ENCODE measurements around the gene S100A3. TPM values are rescaled to one million over a fixed set of nuclear protein-coding genes. Genes with fewer than 3 reads are reported as not detected.
A peak's percentile ranks its signal among the peaks of the same experiment; 100 is the strongest.

Gene S100A3
- polyA plus RNA-seq, 1 of the 3 experiments (the other 2 are of a cell fraction) = 11.8 TPM

DNA sequence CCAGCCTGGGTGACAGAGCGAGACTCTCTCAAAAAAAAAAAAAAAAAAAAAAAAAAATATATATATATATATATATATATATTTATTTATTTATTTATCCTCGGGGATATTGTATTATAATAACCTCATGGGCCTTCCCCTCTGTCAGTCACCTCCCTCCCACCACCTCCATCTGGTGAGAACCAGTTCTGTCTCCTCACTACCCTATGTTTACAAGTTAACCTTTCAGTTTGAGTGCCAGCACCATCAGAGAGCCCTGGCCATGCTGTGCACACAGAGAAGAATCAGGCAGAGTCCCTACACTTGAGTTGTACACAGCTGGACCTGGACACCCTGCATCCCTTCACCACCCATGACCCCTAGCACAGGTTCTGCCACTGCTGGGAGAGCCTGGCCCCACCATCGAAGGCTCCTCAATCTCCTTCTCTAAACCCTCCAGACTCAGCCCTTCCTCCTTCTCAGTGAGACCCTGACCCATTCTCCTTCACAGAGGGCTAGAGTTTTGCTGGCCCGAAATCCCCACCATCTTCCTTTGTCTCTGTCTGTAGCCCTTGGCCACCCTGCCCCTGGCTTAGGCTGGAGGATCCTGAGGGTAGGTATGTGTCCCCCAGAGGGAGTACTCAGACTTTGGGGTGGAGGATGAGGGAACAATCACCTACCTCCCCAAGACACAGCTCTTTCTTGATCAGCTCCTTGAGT lies 9.5 kb downstream of the S100A3 start:
- H3K4me3 ChIP-seq (ENCODE audit: low read depth in 2 of 2, low read length in 1 of 2) = no peak overlapping the region
- ChIA-PET CTCF (interaction anchor here (0.6 to 2.9 kb wide), 4 partner anchors 29 to 438 kb away, joined by 3 to 20 read pairs (median 5); partner anchors contain the start of gene JTB), POLR2A (no interaction called here)
- no peak overlapping the region for H3K27ac ChIP-seq (ENCODE audit: low read depth in 2 of 2, low read length in 1 of 2)
- H3K4me1 ChIP-seq (ENCODE audit: control insufficient read depth in 1 of 2, insufficient read depth in 2 of 2, low read depth in 1 of 2, low read length in 1 of 2) = peaks cover 7 to 42% of the 10 kb centered on the region in 2 experiments; a peak in 3 of 4 replicates
- H3K4me2 ChIP-seq = no peak overlapping the region
- no peaks in the 10 kb centered on the region for H3K9me2 ChIP-seq
- no peaks in the 10 kb centered on the region for H3K9me3 ChIP-seq
- TF ChIP-seq SIN3A (IDR thresholded peaks at IDR 0.05; ENCODE audit: borderline replicate concordance, low read depth, low read length) (no peak), SMC3 (IDR thresholded peaks at IDR 0.05; ENCODE audit: low read depth, low read length) (no peak), FOSL2 (IDR thresholded peaks at IDR 0.05; ENCODE audit: borderline replicate concordance, low read depth) (no peak), FOXM1 (IDR thresholded peaks at IDR 0.05; ENCODE audit: low read depth) (no peak), MEF2A (IDR thresholded peaks at IDR 0.05; ENCODE audit: borderline replicate concordance, low read depth) (no peak), GATA2 (CRISPR knock-in tag; IDR thresholded peaks at IDR 0.05) (no peak)
- TF ChIP-seq, protein P1, sequence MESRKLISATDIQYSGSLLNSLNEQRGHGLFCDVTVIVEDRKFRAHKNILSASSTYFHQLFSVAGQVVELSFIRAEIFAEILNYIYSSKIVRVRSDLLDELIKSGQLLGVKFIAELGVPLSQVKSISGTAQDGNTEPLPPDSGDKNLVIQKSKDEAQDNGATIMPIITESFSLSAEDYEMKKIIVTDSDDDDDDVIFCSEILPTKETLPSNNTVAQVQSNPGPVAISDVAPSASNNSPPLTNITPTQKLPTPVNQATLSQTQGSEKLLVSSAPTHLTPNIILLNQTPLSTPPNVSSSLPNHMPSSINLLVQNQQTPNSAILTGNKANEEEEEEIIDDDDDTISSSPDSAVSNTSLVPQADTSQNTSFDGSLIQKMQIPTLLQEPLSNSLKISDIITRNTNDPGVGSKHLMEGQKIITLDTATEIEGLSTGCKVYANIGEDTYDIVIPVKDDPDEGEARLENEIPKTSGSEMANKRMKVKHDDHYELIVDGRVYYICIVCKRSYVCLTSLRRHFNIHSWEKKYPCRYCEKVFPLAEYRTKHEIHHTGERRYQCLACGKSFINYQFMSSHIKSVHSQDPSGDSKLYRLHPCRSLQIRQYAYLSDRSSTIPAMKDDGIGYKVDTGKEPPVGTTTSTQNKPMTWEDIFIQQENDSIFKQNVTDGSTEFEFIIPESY (IDR thresholded peaks at IDR 0.05; ENCODE audit: borderline replicate concordance, low read depth) = no peak
- TF ChIP-seq, protein P2, sequence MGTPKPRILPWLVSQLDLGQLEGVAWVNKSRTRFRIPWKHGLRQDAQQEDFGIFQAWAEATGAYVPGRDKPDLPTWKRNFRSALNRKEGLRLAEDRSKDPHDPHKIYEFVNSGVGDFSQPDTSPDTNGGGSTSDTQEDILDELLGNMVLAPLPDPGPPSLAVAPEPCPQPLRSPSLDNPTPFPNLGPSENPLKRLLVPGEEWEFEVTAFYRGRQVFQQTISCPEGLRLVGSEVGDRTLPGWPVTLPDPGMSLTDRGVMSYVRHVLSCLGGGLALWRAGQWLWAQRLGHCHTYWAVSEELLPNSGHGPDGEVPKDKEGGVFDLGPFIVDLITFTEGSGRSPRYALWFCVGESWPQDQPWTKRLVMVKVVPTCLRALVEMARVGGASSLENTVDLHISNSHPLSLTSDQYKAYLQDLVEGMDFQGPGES (IDR thresholded peaks at IDR 0.05; ENCODE audit: low read depth, low read length) = no peak
- 94% methylated on average over 4 of the region's 4 CpGs for WGBS (ENCODE audit: low lambda C conversion rate)
- peaks cover 20% of the 10 kb centered on the region for H3F3A ChIP-seq (replicated peaks; ENCODE audit: insufficient read depth)
- peaks cover 4% of the 10 kb centered on the region; the same call in 1 of the 2 replicates for H4K20me1 ChIP-seq (ENCODE audit: insufficient read depth)
- H3K79me2 ChIP-seq (ENCODE audit: insufficient read depth) = peaks cover 12% of the 10 kb centered on the region
- no peak for DNase-seq
- peaks cover under 1 to 6% of the 10 kb centered on the region in 2 experiments for H3K36me3 ChIP-seq (replicated peaks in 1 of 2; ENCODE audit: control insufficient read depth in 1 of 2, insufficient read depth in 2 of 2, low read length in 1 of 2)
- no peak overlapping the region for H3K9ac ChIP-seq
- H2AFZ ChIP-seq (ENCODE audit: low read depth) = no peak overlapping the region
- no peaks in the 10 kb centered on the region for H3K27me3 ChIP-seq (ENCODE audit: insufficient read depth)

DNA sequence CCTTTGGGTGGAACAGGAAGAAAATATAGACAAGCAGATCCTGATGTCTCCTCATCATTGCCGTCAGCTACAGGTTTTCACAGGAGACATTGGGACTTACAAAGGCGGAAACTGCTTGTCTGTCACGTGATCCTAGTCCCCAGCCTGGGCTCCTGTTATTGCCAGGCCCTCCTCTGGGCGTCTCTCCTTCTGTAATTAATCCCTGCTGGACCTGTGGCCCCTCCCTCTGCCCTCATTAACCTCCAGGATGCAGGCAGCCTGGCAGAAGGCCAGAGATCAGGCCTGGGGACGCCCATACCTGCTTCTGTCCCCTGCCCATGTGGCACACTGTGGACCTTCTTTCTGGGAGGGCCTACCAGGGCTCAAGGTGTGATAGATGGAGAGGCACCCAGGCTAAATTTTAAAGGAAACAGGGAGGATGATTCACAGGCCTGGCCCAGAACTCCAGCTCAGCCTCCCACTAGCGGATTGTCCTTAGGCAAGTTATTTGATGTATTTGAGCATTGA lies 10.7 kb downstream of the S100A3 start:
- ChIA-PET POLR2A (no interaction called here), CTCF (interaction anchor here (1.1 to 8.4 kb wide), 3 partner anchors 11 to 30 kb away, joined by 3 to 45 read pairs (median 20); partner anchors contain the start of gene S100A3)
- DNase-seq = peak; percentile 79

More for the DNA sequence above, 10.7 kb downstream of the S100A3 start:
- no peak overlapping the region for H3K9ac ChIP-seq
- 61% methylated on average over 6 of the region's 6 CpGs for WGBS (ENCODE audit: low lambda C conversion rate)
- H3K36me3 ChIP-seq (replicated peaks in 1 of 2; ENCODE audit: control insufficient read depth in 1 of 2, insufficient read depth in 2 of 2, low read length in 1 of 2) = peaks cover 4 to 11% of the 10 kb centered on the region in 2 experiments
- peaks cover 24% of the 10 kb centered on the region for H3K79me2 ChIP-seq (ENCODE audit: insufficient read depth)
- H3F3A ChIP-seq (replicated peaks; ENCODE audit: insufficient read depth) = peaks cover 29% of the 10 kb centered on the region
- TF ChIP-seq, protein P3, sequence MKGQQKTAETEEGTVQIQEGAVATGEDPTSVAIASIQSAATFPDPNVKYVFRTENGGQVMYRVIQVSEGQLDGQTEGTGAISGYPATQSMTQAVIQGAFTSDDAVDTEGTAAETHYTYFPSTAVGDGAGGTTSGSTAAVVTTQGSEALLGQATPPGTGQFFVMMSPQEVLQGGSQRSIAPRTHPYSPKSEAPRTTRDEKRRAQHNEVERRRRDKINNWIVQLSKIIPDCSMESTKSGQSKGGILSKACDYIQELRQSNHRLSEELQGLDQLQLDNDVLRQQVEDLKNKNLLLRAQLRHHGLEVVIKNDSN (IDR thresholded peaks at IDR 0.05; ENCODE audit: borderline replicate concordance, low read depth) = peak; percentile 74; the same call in 1 of the 2 replicates
- TF ChIP-seq ELF1 (IDR thresholded peaks at IDR 0.05) = no peak
- peak overlapping the region; percentile 20; the same call in 1 of the 2 replicates for H2AFZ ChIP-seq (ENCODE audit: low read depth)
- no peaks in the 10 kb centered on the region for H3K9me2 ChIP-seq
- H3K4me2 ChIP-seq = no peak overlapping the region
- no peak overlapping the region for H3K4me3 ChIP-seq (ENCODE audit: low read depth in 2 of 2, low read length in 1 of 2)
- H3K9me3 ChIP-seq = no peaks in the 10 kb centered on the region
- peak overlapping the region; percentile 31 to 44; a peak in 3 of 4 replicates for H3K27ac ChIP-seq (ENCODE audit: low read depth in 2 of 2, low read length in 1 of 2)
- H3K4me1 ChIP-seq (ENCODE audit: control insufficient read depth in 1 of 2, insufficient read depth in 2 of 2, low read depth in 1 of 2, low read length in 1 of 2) = peaks cover 5 to 42% of the 10 kb centered on the region in 2 experiments; a peak in 3 of 4 replicates
- no peaks in the 10 kb centered on the region for H3K27me3 ChIP-seq (ENCODE audit: insufficient read depth)
- peaks cover 4% of the 10 kb centered on the region; the same call in 1 of the 2 replicates for H4K20me1 ChIP-seq (ENCODE audit: insufficient read depth)
